ENCODE measurements around the gene PTPN23. TPM values are rescaled to one million over a fixed set of nuclear protein-coding genes. Genes with fewer than 3 reads are reported as not detected.
"Not testable (repeated sequence)": the region's sequence is repeated elsewhere in the genome, so short reads cannot be mapped to it uniquely, and the experiment has no call there.

PTPN23 gene
- total and polyA plus RNA-seq, 4 experiments from 2014 or later, result 0.46 to 53.9 (median 27.2) TPM

DNA sequence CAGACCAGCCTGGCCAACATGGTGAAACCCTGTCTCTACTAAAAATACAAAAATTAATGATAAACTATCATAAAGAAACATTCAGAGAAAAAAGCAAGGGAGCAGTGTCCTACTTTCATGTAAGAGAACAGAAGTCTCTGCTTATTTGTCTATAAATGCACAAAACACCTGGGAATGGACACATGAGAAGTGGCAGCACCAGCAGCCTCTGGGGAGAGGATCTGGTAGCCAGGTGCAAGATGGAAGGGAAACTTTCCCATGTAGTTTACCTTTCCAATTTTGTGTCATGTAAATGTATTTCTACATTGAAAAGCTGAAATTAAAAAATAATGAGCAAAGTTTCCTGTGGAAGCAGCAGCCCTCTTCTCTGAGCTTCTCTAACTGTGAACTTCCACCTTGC lies 76.2 kb downstream of the PTPN23 start:
- ChIA-PET CTCF (ENCODE audit: partially characterized antibody) (no interaction called here), POLR2A (ENCODE audit: partially characterized antibody) (interaction anchor here (1.5 kb wide), 1 partner anchor 18 kb away, joined by 4 read pairs; the partner anchor contains the start of gene SCAP)
- H3K9me3 Mint-ChIP-seq, result peaks cover 0 to 11% (median 5%) of the 10 kb centered on the region in 8 donors
- Histone ChIP-seq H3K9me3 (ENCODE audit: control insufficient read depth in 1 of 2, low read length in 2 of 2) (no peaks in the 10 kb centered on the region), H3K4me3 (ENCODE audit: low read length in 2 of 2) (no peak overlapping the region), H3K27ac (ENCODE audit: low read depth, low read length) (no peak overlapping the region), H3K27me3 (ENCODE audit: insufficient read depth, low read length) (no peaks in the 10 kb centered on the region), H3K36me3 (ENCODE audit: insufficient read depth, low read length) (no peaks in the 10 kb centered on the region), H3K4me1 (ENCODE audit: insufficient read depth, low read length) (no peaks in the 10 kb centered on the region)
- no peak for DNase-seq
- intact Hi-C loops (cut with micrococcal nuclease), result no loop called here
- H3K27me3 Mint-ChIP-seq, result no peaks in the 10 kb centered on the region
- peak overlapping the region in 1 of 7 donors; percentile 15 for H3K27ac Mint-ChIP-seq
- H3K4me3 Mint-ChIP-seq, result no peak overlapping the region
- H3K4me1 Mint-ChIP-seq, result peaks cover 15 to 41% (median 26%) of the 10 kb centered on the region in 4 donors
- H3K36me3 Mint-ChIP-seq, result peaks cover 14 to 24% of the 10 kb centered on the region in 2 donors

DNA sequence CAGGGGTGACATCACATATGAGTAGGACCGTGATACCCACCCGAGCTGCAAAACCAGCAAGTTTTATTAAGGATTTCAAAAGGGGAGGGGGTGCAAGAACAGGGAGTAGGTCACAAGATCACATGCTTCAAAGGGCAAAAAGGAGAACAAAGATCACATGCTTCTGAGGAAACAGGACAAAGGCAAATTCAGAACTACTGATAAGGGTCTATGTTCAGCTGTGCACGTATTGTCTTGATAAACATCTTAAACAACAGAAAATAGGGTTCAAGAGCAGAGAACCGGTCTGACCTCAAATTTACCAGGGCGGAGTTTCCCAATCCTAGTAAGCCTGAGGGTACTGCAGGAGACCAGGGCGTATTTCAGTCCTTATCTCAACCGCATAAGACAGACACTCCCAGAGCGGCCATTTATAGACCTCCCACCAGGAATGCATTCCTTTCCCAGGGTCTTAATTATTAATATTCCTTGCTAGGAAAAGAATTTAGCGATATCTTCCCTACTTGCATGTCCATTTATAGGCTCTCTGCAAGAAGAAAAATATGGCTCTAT lies 78.8 kb downstream of the PTPN23 start:
- POLR2A ChIA-PET (ENCODE audit: partially characterized antibody); H3K27ac Mint-ChIP-seq; H3K4me3 ChIP-seq (ENCODE audit: low read length in 2 of 2); H3K36me3 ChIP-seq (ENCODE audit: insufficient read depth, low read length); H3K27ac ChIP-seq (ENCODE audit: low read depth, low read length); H3K27me3 ChIP-seq (ENCODE audit: insufficient read depth, low read length); H3K4me1 ChIP-seq (ENCODE audit: insufficient read depth, low read length); intact Hi-C loops (cut with micrococcal nuclease); DNase-seq; H3K4me3 Mint-ChIP-seq; CTCF ChIA-PET (ENCODE audit: partially characterized antibody); H3K27me3 Mint-ChIP-seq; H3K9me3 ChIP-seq (ENCODE audit: control insufficient read depth in 1 of 2, low read length in 2 of 2): not testable (repeated sequence)
- H3K4me1 Mint-ChIP-seq, result peaks cover 14 to 37% (median 26%) of the 10 kb centered on the region in 4 donors
- H3K9me3 Mint-ChIP-seq, result peaks cover 0 to 11% (median 5%) of the 10 kb centered on the region in 8 donors
- H3K36me3 Mint-ChIP-seq, result peaks cover 18 to 20% of the 10 kb centered on the region in 2 donors

Other genes starting within 250 kb of the PTPN23 start
- 10 to 100 TPM; 74.0 to 74.1 TPM for gene SETD2, start 216.9 kb upstream of the PTPN23 start, total RNA-seq
- gene SETD2, start 216.9 kb upstream of the PTPN23 start, polyA plus RNA-seq, result 10 to 100 TPM in 1 of 2 donors, 1 to 10 TPM in 1; 3.4 to 25.9 TPM
- gene KIF9, start 98.2 kb upstream of the PTPN23 start, total RNA-seq, result 1 to 10 TPM; 2.3 to 3.2 TPM
- gene KIF9, start 98.2 kb upstream of the PTPN23 start, polyA plus RNA-seq, result 1 to 10 TPM; 3.8 to 4.4 TPM
- 10 to 100 TPM; 21.8 to 26.7 TPM for gene KLHL18, start 98.1 kb upstream of the PTPN23 start, total RNA-seq
- 10 to 100 TPM; 17.0 to 19.8 TPM for gene KLHL18, start 98.1 kb upstream of the PTPN23 start, polyA plus RNA-seq
- gene SCAP, start 94.9 kb downstream of the PTPN23 start, total RNA-seq, result 10 to 100 TPM; 85.7 to 88.1 TPM
- 10 to 100 TPM; 37.7 to 56.4 TPM for gene SCAP, start 94.9 kb downstream of the PTPN23 start, polyA plus RNA-seq
- gene ELP6, start 132.7 kb downstream of the PTPN23 start, total RNA-seq, result 10 to 100 TPM; 24.8 to 28.6 TPM
- 10 to 100 TPM; 37.1 to 45.7 TPM for gene ELP6, start 132.7 kb downstream of the PTPN23 start, polyA plus RNA-seq
- gene CSPG5, start 197.8 kb downstream of the PTPN23 start, total RNA-seq, result under 1 TPM; 0.20 to 0.42 TPM
- gene CSPG5, start 197.8 kb downstream of the PTPN23 start, polyA plus RNA-seq, result not detected